Measurements from ENCODE around the gene TRPC4.

The TRPC4 gene

DNA sequence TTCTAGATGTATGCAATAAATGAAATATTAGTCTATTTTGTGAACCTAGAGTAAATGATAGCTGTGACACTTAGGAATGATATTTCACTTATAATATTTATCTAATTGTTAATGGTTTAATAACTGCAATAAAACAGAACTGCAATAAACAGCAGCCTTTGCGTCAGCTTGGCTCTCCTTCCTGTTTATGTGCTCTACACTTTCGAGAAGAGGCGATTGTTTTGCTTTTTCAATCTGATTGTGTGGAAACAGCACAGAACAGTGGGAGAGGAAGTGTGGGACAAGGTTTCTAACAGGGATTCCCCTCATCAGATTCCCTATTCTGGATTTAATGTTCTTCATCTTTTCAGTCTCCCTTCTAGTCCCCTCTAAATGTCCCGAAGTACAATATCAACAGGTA is 17.3 kb upstream of the TRPC4 start:
- TF ChIP-seq POLR2A (IDR thresholded peaks at IDR 0.05; ENCODE audit: extremely low read depth, insufficient read length) (no peak), CTCF (IDR thresholded peaks at IDR 0.05; ENCODE audit: low read depth, low read length) (no peak), MYC (IDR thresholded peaks at IDR 0.05; ENCODE audit: low read depth, low read length) (no peak)
- TF ChIP-seq, protein P1, sequence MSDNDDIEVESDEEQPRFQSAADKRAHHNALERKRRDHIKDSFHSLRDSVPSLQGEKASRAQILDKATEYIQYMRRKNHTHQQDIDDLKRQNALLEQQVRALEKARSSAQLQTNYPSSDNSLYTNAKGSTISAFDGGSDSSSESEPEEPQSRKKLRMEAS (IDR thresholded peaks at IDR 0.05; ENCODE audit: low read depth, low read length): no peak
- DNase-seq (ENCODE audit: low read depth): no peak

DNA sequence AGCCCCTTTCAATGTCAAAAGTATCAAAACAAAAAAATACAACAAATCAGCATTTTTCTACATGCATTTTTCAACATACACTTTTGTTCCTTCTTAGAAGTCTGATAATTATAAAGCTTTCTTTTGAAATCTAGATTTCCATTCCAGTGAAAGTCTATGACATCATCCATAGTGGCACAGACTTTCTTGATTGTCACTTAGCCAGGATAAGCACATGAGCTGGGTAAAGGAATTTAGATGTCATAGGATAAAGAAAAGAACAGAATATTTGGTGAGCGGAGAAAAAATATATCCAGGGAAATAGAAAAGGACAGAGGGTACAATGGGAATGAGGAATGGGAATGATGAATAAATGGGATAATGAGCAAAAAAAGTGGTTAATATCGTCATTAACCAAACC is 15.1 kb upstream of the TRPC4 start:
- no peak for TF ChIP-seq CTCF (IDR thresholded peaks at IDR 0.05; ENCODE audit: low read depth, low read length)
- TF ChIP-seq, protein P1 (IDR thresholded peaks at IDR 0.05; ENCODE audit: low read depth, low read length): no peak
- TF ChIP-seq POLR2A (IDR thresholded peaks at IDR 0.05; ENCODE audit: extremely low read depth, insufficient read length): no peak
- no peak for TF ChIP-seq MYC (IDR thresholded peaks at IDR 0.05; ENCODE audit: low read depth, low read length)

More for the DNA sequence above, 17.3 kb upstream of the TRPC4 start:
- no peak overlapping the region for H3K4me3 ChIP-seq (ENCODE audit: low read depth, low read length)

DNA sequence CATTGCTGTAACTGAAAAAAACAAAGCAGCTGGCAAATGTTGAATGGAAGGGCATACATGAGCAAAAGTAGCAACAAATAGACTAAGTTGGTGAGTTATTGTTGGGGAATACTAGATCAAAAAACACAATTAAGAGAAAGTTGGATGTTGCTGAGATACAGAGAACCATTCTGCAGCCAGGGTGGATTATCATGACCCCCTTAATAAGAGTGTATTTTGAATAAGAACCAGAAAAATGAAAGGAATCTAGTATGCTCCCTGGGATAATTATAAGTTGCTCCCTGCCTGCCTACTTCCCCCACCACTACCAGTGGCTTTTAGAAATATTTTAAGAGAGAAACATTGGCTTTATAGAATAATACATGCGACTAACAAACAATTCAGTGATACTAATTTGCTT is 14.5 kb upstream of the TRPC4 start:
- no peak for DNase-seq (ENCODE audit: low read depth)
- no peak overlapping the region for H3K4me3 ChIP-seq (ENCODE audit: low read depth, low read length)
- TF ChIP-seq CTCF (IDR thresholded peaks at IDR 0.05; ENCODE audit: low read depth, low read length) (no peak), POLR2A (IDR thresholded peaks at IDR 0.05; ENCODE audit: extremely low read depth, insufficient read length) (no peak)
- TF ChIP-seq, protein P1 (IDR thresholded peaks at IDR 0.05; ENCODE audit: low read depth, low read length): no peak

More for the DNA sequence above, 15.1 kb upstream of the TRPC4 start:
- DNase-seq (ENCODE audit: low read depth): no peak
- no peak overlapping the region for H3K4me3 ChIP-seq (ENCODE audit: low read depth, low read length)

- DNase-seq (ENCODE audit: low read depth): no peak
- no peak overlapping the region for H3K4me3 ChIP-seq (ENCODE audit: low read depth, low read length)
- TF ChIP-seq POLR2A (IDR thresholded peaks at IDR 0.05; ENCODE audit: extremely low read depth, insufficient read length) (no peak), MYC (IDR thresholded peaks at IDR 0.05; ENCODE audit: low read depth, low read length) (no peak), CTCF (IDR thresholded peaks at IDR 0.05; ENCODE audit: low read depth, low read length) (no peak)
- TF ChIP-seq, protein P1 (IDR thresholded peaks at IDR 0.05; ENCODE audit: low read depth, low read length): no peak
Measured at GRCh38 chr13:37878921-37879320, 9.3 kb upstream of the TRPC4 start.

GRCh38 chr13:37878496-37878895 is 8.9 kb upstream of the TRPC4 start:
- DNase-seq (ENCODE audit: low read depth): no peak
- no peak overlapping the region for H3K4me3 ChIP-seq (ENCODE audit: low read depth, low read length)
- TF ChIP-seq CTCF (IDR thresholded peaks at IDR 0.05; ENCODE audit: low read depth, low read length) (no peak), MYC (IDR thresholded peaks at IDR 0.05; ENCODE audit: low read depth, low read length) (no peak), POLR2A (IDR thresholded peaks at IDR 0.05; ENCODE audit: extremely low read depth, insufficient read length) (no peak)
- TF ChIP-seq, protein P1 (IDR thresholded peaks at IDR 0.05; ENCODE audit: low read depth, low read length): no peak
